HepG2 (cell line): ENCODE results near the gene B4GALT4. TPM values are rescaled to one million over a fixed set of nuclear protein-coding genes. Genes with fewer than 3 reads are reported as not detected.

Experiments used
- ATAC-seq: fragments of 200-7000 bp; cut with Tn5 transposase; 3 replicates; pipeline ENCODE4 v1.9.1; 2020; ENCODE audit warnings: mild to moderate bottlenecking, moderate library complexity
- BruUV-seq: library from RNA; stranded (reverse); fragments of 400-500 nt; replicated peaks from 2 replicates; lab custom pipeline; 2021; lab: Mats Ljungman, UMichigan
- CTCF ChIA-PET: fragments of 300-600 bp; formaldehyde crosslinking; extraction: SDS; loops from one replicate; lab custom pipeline; 2021; ENCODE audit warnings: low total read pairs, inconsistent platforms, low intra/inter-chr PET ratio; lab: Yijun Ruan, JAX
- POLR2A ChIA-PET: fragments of 350-600 bp; sonication (Branson Sonifier 250); formaldehyde crosslinking; loops from one replicate; lab custom pipeline; 2020; ENCODE audit warnings: antibody characterized with exemption, inconsistent platforms; lab: Yijun Ruan, JAX
- DNase-seq: peaks from one replicate; pipeline ENCODE4 v3.0.0-alpha.2; 2015; ENCODE audit warnings: low spot score
- FAIRE-seq: peaks from 3 replicates; lab custom pipeline; 2011; peaks lifted over from hg19 to GRCh38; lab: Jason Lieb, UNC
- H2AFZ ChIP-seq: one replicate; pipeline ENCODE4 v1.6.1; 2011; ENCODE audit warnings: low read length, inconsistent platforms
- H3K27ac ChIP-seq: fragments of 300-600 bp; 3 replicates; pipeline ENCODE4 v1.8.0; 2011; ENCODE audit warnings: mixed run types, mild to moderate bottlenecking, mixed read lengths, low read length, inconsistent platforms; ENCODE audit not compliant: insufficient read depth; ENCODE audit errors: extremely low read length
- H3K27me3 ChIP-seq, 2 experiments: fragments of 200-600 bp in 1 of 2; 2 replicates in 1 of 2; 3 replicates in 1 of 2; pipeline versions ENCODE4 v1.6.0 to v1.8.0; 2011; ENCODE audit warnings: low read length in 2 of 2, mild to moderate bottlenecking in 2 of 2, moderate library complexity in 2 of 2, inconsistent platforms in 1 of 2; ENCODE audit not compliant: insufficient read depth in 2 of 2, control insufficient read depth in 1 of 2
- H3K36me3 ChIP-seq, 2 experiments: fragments of 200-600 bp in 1 of 2; replicated peaks in 1 of 2; 2 replicates in 1 of 2; 3 replicates in 1 of 2; pipeline versions ENCODE4 v1.5.1 to v1.8.0; 2011; ENCODE audit warnings: low read length in 2 of 2, inconsistent platforms in 1 of 2; ENCODE audit not compliant: insufficient read depth in 2 of 2, control insufficient read depth in 1 of 2
- H3K4me1 ChIP-seq: 2 replicates; pipeline ENCODE4 v1.5.1; 2012; ENCODE audit warnings: low read length, inconsistent platforms; ENCODE audit not compliant: insufficient read depth
- H3K4me2 ChIP-seq: 2 replicates; pipeline ENCODE4 v1.6.0; 2011; ENCODE audit warnings: low read depth, low read length, inconsistent platforms
- H3K4me3 ChIP-seq, 3 experiments: fragments of 200-600 bp in 1 of 3; sonication (generic), shearing (Covaris generic) in 1 of 3; replicated peaks in 1 of 3; 2 replicates each; pipeline ENCODE4 v1.5.1; 2011 to 2016; ENCODE audit warnings: low read length in 3 of 3, inconsistent platforms in 2 of 3, low read depth in 2 of 3, mild to moderate bottlenecking in 2 of 3, control low read depth in 1 of 3, mixed read lengths in 1 of 3; ENCODE audit not compliant: insufficient read depth in 1 of 3
- H3K79me2 ChIP-seq: one replicate; pipeline ENCODE4 v1.6.1; 2011; ENCODE audit warnings: low read length, inconsistent platforms; ENCODE audit not compliant: insufficient read depth
- H3K9ac ChIP-seq: 2 replicates; pipeline ENCODE4 v1.6.0; 2011; ENCODE audit warnings: mild to moderate bottlenecking, low read depth, low read length, inconsistent platforms; ENCODE audit not compliant: insufficient read depth
- H3K9me3 ChIP-seq: 2 replicates; pipeline ENCODE4 v1.5.1; 2012; ENCODE audit warnings: mild to moderate bottlenecking, low read length
- H4K20me1 ChIP-seq: 2 replicates; pipeline ENCODE4 v1.6.0; 2011; ENCODE audit warnings: inconsistent platforms, mild to moderate bottlenecking, low read length, moderate library complexity; ENCODE audit not compliant: insufficient read depth
- DMAP1 ChIP-seq: IDR thresholded peaks from 2 replicates; pipeline ENCODE4 v1.6.1; 2016
- MTERF4 ChIP-seq: sonication (generic); formaldehyde crosslinking; IDR thresholded peaks from 2 replicates; pipeline ENCODE4 v1.8.0; 2023; ENCODE audit warnings: mild to moderate bottlenecking, missing genetic modification reagents
- NFE2L1 ChIP-seq: sonication (generic); formaldehyde crosslinking; IDR thresholded peaks from 2 replicates; pipeline ENCODE4 v1.4.0; 2020; ENCODE audit warnings: missing genetic modification reagents, mild to moderate bottlenecking, borderline replicate concordance
- RAD51 ChIP-seq: fragments of 450-650 bp; IDR thresholded peaks from 2 replicates; pipeline ENCODE4 v1.6.1; 2016; ENCODE audit warnings: borderline replicate concordance
- ZNF354B ChIP-seq: sonication (generic); formaldehyde crosslinking; IDR thresholded peaks from 2 replicates; pipeline ENCODE4 v1.8.0; 2022; ENCODE audit warnings: mild to moderate bottlenecking, missing genetic modification reagents
- ZNF607 ChIP-seq: sonication (generic); formaldehyde crosslinking; IDR thresholded peaks from 2 replicates; pipeline ENCODE4 v1.5.1; 2020; ENCODE audit warnings: missing genetic modification reagents, mild to moderate bottlenecking, borderline replicate concordance
- WGBS: methylation state at CpG from one replicate; pipeline ENCODE4 v1.1.6; 2017; ENCODE audit warnings: low lambda C conversion rate; 5-methylcytosine and 5-hydroxymethylcytosine counted together
- in situ Hi-C: cut with HindIII; loops from 2 replicates; pipeline ENCODE4 v1.10.0; 2017; ENCODE audit warnings: low pct_unique_long_range_greater_than_20kb; ENCODE audit not compliant: extremely low pct_ligation_motif_present
- intact Hi-C: fragments of 100-400 bp; cut with micrococcal nuclease; formaldehyde crosslinking; loops from one replicate; pipeline ENCODE4 v1.10.0; 2022; ENCODE audit not compliant: unreplicated experiment
- polyA plus RNA-seq, 8 experiments: library from polyadenylated mRNA; depleted of rRNA in 3 of 8; stranded (reverse) in 7 of 8; unstranded in 1 of 8; fragments of >200 nt; fragmentation: Illumina TruSeq in 4 of 8; extraction: Trizol in 4 of 8; gene quantifications; 2 replicates each; pipeline versions ENCODE4 v1.2.1 to v1.2.3, GENCODE V29; 2011 to 2016; ENCODE audit warnings: low read depth in 4 of 8, missing spikeins in 1 of 8, mixed read lengths in 1 of 8; ENCODE audit not compliant: insufficient read depth in 1 of 8
- total RNA-seq, 5 experiments: library from RNA; depleted of rRNA; stranded (reverse); fragments of >200 nt; fragmentation: Illumina TruSeq; extraction: Trizol; gene quantifications; 2 replicates each; pipeline ENCODE4 v1.2.3, GENCODE V29; 2016; ENCODE audit warnings: low read depth in 1 of 5
- TF ChIP-seq, protein P1 (sequence below), 2 experiments: fragments of 450-650 bp in 1 of 2; sonication (generic) in 1 of 2; formaldehyde crosslinking in 1 of 2; IDR thresholded peaks; 2 replicates each; pipeline versions ENCODE4 v1.6.1 to v1.8.0; 2016 to 2022; ENCODE audit warnings: antibody characterized with exemption in 1 of 2, mild to moderate bottlenecking in 1 of 2, missing genetic modification reagents in 1 of 2
- TF ChIP-seq, protein P2 (sequence below): sonication (generic); formaldehyde crosslinking; IDR thresholded peaks from 2 replicates; pipeline ENCODE4 v1.5.1; 2020; ENCODE audit warnings: missing genetic modification reagents, mild to moderate bottlenecking, borderline replicate concordance

Gene B4GALT4
- total and polyA plus RNA-seq, 2 of the 13 experiments (the other 11 are each of a cell fraction or from before 2014, with no cell fraction given), result 16.9 to 29.0 TPM

DNA sequence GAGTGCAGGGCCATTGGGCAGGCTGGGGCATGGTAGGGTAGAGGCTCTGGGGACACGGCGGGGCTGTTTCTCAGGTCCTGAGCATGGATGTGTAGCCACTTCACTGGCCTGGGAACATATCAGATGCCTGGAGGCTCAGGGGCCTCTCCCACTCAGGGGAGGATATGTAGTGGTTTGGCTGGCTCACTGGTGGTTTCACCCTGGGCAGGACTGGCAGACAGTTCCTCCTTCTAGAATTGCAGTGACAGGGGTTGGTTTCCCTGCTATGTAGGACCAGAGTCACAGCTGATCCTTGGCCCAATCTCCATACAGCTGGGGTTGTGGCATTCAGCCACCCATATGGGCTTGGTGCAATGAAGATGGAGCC is 48.7 kb upstream of the B4GALT4 start:
- no peak for ATAC-seq
- no peaks in the 10 kb centered on the region for H3K36me3 ChIP-seq
- BruUV-seq, result no TSS peak
- H4K20me1 ChIP-seq, result no peaks in the 10 kb centered on the region
- H3K9me3 ChIP-seq, result no peaks in the 10 kb centered on the region
- CTCF ChIA-PET, result no interaction called here
- WGBS, result no CpG with 5 or more reads among the region's 2 CpGs
- H3K9ac ChIP-seq, result no peak overlapping the region
- in situ Hi-C loops (no loop called here), intact Hi-C loops (no loop called here)
- H3K27me3 ChIP-seq, result peaks cover 2 to 28% of the 10 kb centered on the region in 2 experiments; a peak in 3 of 5 replicates
- no peak for FAIRE-seq
- peaks cover 17% of the 10 kb centered on the region for H3K4me1 ChIP-seq
- POLR2A ChIA-PET, result no interaction called here
- H3K27ac ChIP-seq, result no peak overlapping the region
- TF ChIP-seq DMAP1 (CRISPR knock-in tag) (no peak), RAD51 (no peak), ZNF354B (CRISPR knock-in tag) (no peak), NFE2L1 (no peak), MTERF4 (CRISPR knock-in tag) (no peak), ZNF607 (CRISPR knock-in tag) (no peak)
- TF ChIP-seq, protein P1, sequence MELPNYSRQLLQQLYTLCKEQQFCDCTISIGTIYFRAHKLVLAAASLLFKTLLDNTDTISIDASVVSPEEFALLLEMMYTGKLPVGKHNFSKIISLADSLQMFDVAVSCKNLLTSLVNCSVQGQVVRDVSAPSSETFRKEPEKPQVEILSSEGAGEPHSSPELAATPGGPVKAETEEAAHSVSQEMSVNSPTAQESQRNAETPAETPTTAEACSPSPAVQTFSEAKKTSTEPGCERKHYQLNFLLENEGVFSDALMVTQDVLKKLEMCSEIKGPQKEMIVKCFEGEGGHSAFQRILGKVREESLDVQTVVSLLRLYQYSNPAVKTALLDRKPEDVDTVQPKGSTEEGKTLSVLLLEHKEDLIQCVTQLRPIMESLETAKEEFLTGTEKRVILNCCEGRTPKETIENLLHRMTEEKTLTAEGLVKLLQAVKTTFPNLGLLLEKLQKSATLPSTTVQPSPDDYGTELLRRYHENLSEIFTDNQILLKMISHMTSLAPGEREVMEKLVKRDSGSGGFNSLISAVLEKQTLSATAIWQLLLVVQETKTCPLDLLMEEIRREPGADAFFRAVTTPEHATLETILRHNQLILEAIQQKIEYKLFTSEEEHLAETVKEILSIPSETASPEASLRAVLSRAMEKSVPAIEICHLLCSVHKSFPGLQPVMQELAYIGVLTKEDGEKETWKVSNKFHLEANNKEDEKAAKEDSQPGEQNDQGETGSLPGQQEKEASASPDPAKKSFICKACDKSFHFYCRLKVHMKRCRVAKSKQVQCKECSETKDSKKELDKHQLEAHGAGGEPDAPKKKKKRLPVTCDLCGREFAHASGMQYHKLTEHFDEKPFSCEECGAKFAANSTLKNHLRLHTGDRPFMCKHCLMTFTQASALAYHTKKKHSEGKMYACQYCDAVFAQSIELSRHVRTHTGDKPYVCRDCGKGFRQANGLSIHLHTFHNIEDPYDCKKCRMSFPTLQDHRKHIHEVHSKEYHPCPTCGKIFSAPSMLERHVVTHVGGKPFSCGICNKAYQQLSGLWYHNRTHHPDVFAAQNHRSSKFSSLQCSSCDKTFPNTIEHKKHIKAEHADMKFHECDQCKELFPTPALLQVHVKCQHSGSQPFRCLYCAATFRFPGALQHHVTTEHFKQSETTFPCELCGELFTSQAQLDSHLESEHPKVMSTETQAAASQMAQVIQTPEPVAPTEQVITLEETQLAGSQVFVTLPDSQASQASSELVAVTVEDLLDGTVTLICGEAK (IDR thresholded peaks at IDR 0.05), result no peak
- TF ChIP-seq, protein P1 (CRISPR knock-in tag; IDR thresholded peaks at IDR 0.05), result no peak
- TF ChIP-seq, protein P2, sequence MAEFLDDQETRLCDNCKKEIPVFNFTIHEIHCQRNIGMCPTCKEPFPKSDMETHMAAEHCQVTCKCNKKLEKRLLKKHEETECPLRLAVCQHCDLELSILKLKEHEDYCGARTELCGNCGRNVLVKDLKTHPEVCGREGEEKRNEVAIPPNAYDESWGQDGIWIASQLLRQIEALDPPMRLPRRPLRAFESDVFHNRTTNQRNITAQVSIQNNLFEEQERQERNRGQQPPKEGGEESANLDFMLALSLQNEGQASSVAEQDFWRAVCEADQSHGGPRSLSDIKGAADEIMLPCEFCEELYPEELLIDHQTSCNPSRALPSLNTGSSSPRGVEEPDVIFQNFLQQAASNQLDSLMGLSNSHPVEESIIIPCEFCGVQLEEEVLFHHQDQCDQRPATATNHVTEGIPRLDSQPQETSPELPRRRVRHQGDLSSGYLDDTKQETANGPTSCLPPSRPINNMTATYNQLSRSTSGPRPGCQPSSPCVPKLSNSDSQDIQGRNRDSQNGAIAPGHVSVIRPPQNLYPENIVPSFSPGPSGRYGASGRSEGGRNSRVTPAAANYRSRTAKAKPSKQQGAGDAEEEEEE (CRISPR knock-in tag), result no peak
- no peak overlapping the region for H3K4me2 ChIP-seq
- no peak overlapping the region for H2AFZ ChIP-seq
- no peaks in the 10 kb centered on the region for H3K79me2 ChIP-seq
- H3K4me3 ChIP-seq, result no peak overlapping the region
- DNase-seq, result no peak
